Measurements from ENCODE around the gene CARF.
"Not testable (repeated sequence)": the region's sequence is repeated elsewhere in the genome, so short reads cannot be mapped to it uniquely, and the experiment has no call there.

The CARF gene, protein sequence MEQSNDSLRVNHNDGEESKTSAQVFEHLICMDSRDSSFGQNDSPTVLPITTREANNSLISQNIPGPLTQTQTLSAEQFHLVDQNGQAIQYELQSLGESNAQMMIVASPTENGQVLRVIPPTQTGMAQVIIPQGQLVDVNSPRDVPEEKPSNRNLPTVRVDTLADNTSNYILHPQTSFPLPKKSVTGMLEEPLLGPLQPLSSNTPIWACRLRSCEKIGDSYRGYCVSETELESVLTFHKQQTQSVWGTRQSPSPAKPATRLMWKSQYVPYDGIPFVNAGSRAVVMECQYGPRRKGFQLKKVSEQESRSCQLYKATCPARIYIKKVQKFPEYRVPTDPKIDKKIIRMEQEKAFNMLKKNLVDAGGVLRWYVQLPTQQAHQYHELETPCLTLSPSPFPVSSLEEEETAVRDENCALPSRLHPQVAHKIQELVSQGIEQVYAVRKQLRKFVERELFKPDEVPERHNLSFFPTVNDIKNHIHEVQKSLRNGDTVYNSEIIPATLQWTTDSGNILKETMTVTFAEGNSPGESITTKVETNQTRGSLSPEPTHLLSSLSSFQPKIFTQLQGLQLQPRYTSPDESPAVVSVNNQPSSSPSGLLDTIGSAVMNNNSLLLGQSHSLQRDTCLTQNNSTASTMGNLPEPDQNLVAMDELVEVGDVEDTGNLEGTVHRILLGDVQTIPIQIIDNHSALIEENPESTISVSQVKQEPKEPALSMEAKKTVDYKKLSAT

DNA sequence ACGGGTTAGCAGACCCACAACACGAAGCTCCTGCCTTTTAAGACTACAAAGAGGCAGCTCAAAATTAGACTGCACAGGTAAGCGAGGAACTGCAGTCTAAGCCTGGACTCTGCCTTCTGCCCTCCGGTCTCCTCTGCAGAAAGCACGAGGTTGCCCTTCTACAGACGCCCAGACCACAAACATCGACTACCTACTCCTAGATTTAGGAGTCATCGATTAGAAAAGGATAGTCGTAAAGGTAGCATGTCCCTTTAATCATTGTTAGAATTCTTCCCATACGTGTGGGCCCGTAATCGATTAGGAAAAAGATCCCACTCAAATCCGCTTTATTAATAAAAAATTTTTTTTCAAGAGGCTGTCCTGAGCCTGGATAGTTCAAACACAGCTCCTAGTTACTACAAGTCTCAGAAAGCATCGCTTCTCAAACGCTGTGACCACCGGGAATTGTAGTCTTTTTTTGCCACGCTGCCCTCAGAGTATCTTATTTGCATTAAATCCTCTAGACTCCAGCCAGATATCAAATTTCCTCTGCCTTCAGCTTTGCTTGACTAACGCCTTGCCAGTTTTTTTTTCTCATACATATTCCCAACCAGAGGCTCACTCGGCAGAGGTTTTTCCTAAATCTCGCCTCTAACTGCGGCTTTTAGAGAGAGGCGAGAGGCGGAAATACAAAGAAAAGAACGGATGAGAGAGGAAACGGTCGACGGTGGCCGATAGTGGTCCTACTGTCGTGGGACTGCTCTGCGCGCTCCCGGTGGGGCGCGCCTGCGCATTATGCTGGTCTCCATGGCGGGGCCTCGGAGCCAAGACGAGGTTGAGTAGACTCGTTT lies at the start of gene CARF, which contains the start of gene WDR12:
TSS of gene CARF (plus strand) at position 764 of the 830 bp plus-strand sequence. CDS start 29,628 bp downstream, outside the sequence.
TSS of gene WDR12 (minus strand) at position 162 of the 830 bp plus-strand sequence. CDS start 197 bp downstream, outside the sequence.
- DNase-seq, result peak; percentile 92

DNA sequence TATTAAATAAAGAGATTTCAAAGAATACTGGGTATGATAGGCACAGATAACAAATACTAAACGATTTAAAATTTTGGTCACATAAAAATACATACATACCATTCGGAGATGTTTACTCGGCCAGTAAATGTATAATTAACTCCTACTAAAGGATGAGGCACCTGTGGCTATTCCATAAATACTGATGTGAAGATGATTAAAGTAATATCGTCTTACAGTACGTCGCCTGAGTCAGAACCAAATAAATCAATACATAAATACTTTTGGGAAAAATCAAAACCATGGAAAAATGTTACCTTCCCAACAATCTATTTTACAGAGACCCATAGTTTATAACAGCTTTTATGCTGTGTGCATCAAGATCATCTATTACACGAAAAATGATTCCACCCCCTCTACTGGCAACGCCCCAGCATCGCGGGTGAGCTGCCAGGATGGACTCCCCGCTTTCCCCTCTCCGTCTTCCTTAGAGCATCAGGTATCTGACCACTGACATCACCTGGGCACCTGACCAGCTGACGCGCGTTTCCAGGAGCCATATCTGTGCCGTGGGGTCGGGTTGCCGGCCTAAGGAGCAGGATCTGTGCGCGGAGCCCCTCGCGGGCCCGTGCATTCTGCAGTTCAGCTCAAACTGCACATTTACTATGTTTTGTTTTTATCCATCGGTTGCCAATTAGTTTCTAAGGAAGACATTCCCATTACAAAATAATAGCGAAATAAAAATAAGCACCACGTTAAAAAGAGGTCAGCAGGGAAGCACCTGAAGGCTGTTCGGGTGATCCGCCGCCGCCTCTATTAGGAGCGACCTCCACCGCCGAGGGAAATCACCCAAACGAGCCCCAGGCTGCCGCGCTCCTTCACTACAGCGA lies 41.4 kb upstream of the CARF start:
- peak; percentile 73 for DNase-seq

DNA sequence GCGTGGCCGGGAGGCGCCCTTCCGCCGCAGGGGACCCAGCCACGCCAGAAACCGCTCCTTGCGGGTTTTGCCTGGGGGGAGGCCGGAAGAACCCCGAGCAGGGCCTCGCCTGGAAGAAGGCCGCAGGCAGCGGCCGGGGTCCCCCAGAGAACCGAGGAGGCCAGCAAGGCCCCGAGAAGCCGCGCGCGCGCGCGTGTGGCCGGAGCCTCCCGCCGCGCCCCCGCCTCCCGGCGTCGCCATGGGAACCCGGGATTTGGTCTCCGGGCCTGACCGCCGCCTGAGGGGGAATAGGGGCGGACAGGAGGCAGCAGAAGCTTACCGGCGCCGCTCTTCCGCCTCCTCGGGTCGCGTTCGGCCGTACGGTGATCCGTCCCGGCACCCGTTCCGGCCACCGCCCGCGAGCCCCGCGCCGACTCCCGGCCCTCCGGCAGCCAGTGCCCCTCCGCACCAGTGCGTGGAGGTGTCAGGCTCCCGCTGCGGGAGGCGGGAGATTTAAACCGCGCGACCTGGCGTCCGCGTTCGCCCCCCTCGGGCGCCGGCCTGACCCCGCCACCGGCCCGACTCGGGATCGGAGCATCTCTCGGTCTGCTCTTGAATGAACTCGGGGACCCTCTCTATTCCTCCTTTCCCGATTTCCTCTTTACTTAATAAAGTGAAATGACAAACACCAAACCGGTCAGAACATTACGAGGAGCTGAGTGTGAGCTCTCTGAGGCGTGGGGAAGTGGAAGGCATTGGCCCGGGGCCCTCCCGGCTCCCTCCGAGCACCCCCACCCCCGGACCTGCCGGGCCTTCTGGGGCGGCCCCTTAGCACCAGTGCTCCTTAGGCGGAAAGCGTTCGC lies 40.6 kb upstream of the CARF start, which contains the start of gene ICA1L:
TSS of gene ICA1L (minus strand) at position 467 of the 842 bp plus-strand sequence. CDS start 42,757 bp downstream, outside the sequence.
- peak; percentile 60 for DNase-seq

DNA sequence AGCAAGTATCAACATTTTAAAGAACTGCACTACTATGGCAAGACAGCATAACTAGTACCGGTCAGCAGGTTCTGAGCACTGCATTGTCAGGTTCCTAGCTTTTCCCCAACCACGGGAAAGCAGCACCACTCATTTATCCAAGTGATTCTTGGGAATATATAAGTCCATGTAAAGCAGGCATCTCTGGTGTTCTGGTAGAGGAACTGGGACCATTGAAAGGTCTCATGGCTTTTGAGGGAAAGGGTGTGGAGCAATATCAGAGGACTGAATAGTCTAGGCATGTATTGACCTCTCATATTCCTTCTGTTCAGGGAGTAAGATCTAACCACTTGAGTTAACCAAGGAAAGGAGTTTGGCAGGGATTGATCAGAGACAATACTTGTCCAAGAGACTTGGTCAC lies 34.4 kb upstream of the CARF start:
- DNase-seq, result no peak

DNA sequence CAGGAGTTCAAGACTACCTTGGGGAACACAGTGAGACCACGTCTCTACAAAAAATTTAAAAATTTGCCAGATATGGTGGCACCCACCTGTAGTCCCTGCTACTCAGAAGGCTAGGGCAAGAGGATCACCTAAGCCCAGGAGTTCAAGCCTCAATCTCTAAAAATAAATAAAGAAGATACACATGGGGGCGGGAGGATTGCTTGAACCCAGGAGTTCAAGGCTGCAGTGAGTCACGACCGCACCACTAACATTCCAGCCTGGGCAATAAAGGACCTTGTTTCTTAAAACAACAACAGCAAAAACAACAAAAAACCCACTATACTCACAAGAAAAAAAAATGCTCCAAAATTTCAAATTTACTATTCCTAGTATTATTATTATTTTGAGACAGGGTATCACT lies 30.5 kb upstream of the CARF start:
- DNase-seq, result no peak

DNA sequence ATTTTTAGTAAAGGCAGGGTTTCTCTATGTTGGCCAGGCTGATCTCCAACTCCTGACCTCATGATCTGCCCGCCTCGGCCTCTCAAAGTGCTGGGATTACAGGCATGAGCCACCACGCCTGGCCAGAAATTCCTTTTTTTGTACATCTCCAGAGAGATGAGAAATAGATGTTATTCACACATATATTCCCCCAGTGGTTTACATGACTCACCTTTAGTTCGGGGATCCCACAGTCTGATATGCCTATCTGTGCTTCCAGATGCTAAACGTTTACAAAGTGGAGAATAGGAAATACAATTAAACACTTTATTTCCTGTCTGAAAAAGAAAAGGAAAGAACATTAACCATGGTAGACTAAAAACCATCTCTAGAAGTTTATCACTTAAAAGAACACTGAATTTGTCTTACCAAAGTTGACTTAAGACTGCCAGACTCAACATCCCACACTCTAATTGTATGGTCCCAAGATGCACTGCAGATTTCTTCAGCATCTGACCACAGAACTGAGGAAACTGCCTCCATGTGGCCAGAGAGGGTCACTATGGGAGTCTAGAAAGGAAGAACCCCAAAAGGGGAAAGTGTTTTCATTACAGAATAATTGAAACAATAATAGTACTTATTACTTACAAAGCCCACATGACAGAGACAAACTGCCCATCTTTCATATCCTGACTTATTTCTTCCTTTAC lies 27.9 kb upstream of the CARF start:
- DNase-seq, result no peak

DNA sequence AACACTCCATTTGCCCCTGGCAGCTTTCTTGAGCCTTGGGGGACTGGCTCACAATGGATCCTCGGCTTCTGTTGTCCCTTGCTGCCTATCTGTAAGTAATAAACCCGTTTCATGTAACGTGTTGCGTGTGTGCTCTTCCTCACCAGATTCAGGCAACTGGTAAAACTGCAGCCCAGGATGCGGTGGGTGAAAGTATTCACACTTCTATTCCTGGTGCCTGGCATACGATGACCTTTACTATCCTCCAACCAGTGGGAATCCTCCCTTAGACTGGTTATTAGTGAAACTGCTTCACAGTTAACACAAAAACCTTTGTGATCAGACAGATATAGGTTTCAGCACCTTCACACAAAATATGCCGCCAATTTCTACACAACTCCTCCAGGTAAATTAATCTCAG lies 26.9 kb upstream of the CARF start:
- DNase-seq, result no peak

DNA sequence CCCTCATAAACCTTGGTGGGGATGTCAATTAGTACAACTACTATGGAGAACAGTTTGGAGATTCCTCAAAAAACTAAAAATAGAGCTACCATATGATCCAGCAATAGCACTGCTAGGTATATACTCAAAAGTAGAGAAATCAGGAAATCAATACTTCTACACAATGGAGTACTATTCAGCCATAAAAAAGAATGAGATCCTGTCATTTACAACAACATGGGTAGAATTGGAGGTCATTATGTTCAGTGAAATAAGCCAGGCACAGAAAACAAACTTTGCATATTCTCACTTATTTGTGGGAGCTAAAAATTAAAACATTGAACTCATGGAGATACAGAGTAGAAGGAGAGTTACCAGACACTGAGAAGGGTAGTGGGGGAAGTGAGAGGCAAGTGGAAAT lies 6.6 kb upstream of the CARF start:
- not testable (repeated sequence) for DNase-seq

DNA sequence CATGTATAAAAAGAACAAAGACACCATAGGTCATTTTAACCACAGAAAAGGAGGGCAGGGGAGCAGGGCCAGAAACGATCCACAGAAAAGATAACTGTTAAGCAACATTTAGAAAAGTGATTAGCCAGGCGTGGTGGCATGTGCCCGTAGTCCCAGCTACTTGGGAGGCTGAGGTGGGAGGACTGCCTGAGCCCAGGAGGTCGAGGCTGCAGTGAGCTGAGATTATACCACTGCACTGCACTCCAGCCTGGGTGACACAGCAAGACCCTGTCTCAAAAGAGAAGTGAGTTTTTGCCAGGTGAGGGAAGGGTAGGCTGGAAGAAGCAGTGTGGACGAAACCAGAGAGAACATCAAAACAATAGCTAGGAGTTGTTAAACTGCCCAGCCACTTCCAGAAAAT lies 3.9 kb upstream of the CARF start:
- no peak for DNase-seq

DNA sequence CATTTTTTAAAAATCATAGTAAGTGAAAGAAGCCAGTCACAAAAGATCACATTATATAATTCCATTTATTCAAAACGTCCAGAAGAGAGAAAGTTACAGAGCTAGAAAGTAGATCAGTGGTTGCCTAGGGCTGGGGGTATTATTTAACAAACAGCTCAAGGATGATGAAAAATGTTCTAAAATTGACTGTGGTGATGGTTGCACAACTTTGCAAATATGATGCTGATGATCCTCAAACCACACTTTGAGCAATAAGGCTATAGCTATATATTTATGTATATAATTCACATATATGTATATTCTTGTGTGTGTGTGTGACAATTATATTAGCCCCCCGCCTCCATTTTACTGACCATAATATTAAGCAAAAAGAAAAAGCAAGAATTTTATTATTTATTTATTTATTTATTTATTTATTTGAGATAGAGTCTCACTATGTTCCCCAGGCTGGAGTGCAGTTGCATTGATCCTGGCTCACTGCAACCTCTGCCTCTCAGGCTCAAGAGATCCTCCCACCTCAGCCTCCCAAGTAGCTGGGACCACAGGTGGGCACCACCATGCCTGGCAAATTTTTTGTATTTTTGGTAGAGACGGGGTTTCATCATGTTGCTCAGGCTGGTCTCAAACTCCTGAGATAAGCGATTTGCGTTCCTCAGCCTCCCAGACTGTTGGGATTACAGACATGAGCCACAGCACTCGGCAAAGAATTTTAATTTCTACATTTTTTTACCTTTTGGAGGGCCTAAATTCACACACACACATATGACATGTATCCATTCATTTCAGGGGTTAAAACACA lies 2.5 kb upstream of the CARF start:
- DNase-seq, result no peak

DNA sequence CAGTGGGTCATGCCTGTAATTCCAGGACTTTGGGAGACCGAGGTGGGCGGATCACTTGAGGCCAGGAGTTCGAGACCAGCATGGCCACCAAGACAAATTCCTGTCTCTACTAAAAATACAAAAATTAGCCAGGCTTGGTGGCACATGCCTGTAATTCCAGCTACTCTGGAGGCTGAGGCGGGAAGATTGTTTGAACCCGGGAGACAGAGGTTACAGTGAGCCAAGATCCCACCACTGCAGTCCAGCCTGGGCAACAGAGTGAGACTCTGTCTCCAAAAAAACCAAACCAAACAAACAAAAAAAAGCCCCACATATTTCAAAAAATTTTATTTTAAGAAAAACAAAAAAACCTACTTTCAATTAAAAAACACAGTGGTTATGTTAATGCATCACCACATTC lies 1.8 kb upstream of the CARF start:
- DNase-seq, result not testable (repeated sequence)

DNA sequence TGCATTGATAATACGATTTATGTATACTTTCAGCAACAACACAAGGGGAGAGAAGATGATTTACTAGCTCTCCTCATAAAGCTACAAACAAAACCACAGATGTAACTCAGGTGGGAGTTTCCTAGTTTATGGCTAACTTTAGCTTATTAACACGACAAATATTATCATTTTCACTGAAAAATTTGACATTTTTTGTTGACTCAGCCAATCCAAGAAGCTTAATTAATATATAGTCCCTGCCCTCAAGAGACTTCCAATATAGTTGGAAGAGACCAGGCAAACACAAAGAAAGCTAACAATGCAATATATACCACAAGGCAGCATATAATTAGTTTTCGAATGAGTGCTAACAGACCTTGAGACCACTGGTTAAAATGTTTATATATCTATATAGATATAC lies 1.4 kb upstream of the CARF start:
- no peak for DNase-seq

DNA sequence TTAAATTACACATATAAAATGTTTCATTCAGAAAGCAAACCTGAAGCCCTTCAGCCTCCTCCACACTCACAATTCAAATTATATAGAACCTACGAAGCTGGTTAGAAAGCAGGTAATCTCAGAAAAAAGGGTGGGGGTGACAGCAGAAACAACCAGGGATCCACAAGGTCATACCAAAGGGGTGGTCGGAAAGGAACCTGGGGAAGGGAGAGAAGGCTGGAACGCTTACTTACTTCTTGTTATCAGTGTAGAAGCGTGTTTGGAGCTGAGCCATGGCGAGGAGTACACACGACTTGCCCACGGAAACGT lies 918 bp upstream of the CARF start:
- no peak for DNase-seq

DNA sequence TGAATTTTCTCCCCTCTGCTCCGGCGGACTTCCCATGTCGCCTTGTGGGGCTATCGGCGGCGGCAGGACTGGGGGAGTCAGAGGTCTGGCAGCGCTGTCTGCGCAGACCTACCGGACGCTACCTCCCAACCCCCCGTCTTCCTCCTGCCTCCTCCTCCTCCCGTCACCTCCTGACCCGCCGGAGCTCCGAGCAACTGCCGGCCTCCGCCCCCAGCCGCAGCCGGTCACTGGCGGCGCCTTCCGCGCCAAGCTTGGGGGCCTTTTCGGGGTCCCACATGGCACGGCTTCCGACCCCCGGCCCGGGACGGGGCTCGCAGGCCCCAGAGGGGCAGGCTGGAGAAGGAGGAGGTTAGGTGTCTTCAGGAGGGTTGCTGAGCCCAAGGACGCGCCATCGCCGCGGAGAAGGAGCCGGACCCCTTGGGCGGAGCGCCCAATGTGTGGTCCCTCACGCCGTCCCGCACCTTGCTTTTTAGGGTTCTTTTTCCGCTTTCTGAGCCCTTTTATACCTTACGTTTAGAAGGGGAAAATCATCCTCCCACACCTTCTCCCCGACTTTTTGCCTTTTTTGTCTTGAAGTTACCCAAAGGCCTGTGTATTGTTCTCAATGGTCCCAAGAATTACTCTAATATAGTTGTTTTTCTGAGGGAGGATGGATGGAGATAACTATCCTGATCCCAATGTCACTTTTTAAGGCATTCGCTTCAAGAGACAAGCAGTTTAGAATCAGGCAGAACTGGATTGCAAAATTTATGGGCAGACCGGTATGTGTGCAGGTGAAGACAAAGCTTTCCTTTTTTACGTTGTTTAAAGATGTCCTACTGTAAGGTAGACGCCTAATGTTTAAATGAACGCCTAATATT lies 497 bp downstream of the CARF start:
- DNase-seq, result not testable (repeated sequence)

DNA sequence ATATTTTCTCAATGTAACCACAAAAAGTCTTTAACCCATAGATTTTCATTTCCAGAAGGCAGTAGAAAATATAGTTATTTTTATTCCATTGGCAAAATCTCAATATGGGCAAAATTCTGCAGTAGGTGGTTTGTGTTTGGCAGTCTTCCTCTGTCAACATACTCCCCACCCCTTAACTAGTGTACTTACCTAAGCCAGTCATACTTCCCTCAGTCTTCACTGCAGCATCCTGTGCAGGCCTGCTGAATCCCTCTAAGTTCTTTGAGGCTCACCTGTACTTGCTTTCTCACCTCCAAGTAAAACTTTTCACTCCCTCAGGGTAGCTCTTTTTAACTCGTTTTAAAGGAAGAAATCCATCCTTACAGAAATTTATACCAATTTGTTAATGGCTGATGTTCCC lies 6.8 kb downstream of the CARF start:
- no peak for DNase-seq

DNA sequence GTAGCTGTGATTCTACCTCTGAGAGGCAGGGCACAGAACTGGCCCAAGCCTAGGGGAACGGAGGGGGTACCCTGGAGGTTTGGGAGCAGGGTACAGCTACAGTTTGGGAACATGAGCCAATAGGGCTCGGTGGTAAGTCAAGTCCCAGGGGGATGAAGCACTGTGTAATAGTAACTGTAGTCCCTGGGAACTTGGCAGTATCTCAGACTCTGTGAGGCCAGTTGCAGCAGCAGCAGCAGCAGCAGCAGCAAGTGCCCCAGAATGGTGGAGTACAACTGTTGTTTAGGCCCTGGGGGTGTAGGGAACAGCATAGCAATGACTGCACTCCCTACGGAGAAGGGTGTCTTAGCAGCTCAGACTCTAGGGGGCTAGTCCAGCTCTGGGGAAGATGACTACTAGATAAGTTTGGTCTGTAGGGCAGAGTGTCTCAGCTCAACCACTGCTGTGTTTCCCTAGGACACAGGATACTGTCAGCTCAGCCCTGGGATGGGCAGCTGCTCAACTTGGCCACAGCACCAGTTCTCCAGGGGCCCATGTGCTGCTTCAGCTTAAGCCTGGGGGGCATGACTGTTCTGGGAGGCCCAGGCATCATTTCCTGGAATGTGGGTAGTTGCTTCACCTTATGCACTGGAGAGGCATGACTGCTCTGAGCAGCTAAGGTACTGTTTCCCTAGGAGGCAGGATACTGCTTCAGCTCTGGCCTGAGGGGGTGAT lies 20.5 kb downstream of the CARF start:
- DNase-seq, result no peak

DNA sequence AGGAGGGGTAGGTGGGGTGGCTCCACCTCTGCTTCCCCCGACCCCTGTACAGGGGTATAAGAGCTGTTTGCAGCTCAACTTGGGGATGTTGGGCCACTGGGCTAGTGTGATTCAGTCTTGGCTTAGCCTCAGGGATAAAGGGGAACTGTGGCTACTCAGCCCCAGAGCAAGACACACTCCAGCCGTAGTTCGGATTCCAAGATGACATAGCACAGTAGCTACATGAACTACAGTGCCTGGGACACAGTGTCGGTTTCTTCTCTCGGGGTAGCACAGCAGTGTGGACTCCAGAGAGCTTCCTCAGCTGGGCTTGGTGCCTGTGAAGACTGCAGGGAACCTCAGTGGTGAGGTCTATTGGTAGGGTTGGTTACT lies 21.1 kb downstream of the CARF start:
- no peak for DNase-seq

DNA sequence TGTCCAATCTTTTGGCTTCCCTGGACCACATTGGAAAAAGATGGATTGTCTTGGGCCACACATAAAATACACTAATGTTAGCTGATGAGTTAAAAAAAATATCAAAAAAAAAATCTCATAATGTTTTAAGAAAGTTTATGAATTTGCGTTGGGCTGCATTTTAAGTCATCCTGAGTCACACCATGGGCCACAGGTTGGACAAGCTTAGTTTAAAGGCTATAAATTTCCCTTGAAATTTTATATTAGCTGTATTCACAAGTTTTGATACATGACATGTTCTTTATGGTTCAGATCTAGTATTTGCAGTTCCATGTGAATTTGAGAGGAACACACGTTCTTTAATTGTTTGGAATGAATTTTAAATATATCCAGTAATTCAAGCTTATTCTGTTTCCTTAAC lies 21.9 kb downstream of the CARF start:
- DNase-seq, result no peak

All from CD4-positive, alpha-beta T cell treated with Interleukin-17A for 4 hours (primary cell).